TTC549 (cell line): ENCODE data around the gene FARS2.

ENCODE experiments used
- FAIRE-seq: peaks from 2 replicates; lab custom pipeline; 2012; peaks lifted over from hg19 to GRCh38; lab: Jason Lieb, UNC

The FARS2 gene

DNA sequence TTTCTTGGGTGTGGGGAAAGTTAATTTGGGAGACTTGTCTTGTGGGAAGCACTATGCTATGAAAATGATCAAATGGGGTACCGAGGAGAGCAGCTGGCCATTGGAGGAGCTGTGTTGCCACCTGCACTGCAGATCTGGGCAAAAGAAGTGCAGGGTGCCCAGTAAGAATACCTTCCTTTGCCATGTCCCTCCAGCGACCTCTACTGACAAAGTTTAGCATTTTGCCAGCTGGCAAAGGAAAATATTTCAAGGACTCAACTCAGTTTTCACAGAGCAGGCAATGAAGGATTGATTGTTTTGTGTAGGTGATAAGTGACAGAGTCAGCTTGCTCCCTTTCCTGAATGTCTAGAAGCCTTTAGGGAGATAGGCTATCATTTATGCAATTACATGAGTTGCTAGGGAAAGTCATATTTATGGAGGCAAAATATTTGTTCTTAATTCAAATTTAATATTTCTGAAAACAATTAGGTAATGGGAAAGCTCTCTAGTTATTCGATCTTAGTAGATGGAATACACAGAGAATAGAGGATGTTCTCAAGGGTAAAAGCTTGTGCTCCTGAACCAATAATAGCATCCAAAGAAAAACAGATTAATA is 118.4 kb downstream of the FARS2 start:
- FAIRE-seq: no peak

DNA sequence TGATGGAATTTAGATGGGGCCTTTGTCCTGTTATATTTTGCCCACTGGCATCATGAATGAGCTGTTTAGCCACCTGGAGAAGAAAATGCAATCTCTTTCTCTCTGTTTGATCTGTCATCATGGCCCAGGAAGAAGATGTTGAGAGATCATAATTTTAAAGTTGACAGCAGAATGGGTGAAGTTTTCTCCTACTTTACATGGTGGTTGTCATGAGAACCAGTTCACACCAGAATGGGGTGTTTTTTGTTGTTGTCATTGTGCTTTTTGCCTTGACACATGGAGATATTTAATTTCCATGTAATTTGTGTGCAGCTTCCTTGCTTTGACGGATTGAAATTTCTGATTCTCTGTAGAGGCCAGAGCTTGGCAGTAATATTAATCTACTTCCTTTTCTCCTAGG is 122.5 kb downstream of the FARS2 start:
- FAIRE-seq: no peak

DNA sequence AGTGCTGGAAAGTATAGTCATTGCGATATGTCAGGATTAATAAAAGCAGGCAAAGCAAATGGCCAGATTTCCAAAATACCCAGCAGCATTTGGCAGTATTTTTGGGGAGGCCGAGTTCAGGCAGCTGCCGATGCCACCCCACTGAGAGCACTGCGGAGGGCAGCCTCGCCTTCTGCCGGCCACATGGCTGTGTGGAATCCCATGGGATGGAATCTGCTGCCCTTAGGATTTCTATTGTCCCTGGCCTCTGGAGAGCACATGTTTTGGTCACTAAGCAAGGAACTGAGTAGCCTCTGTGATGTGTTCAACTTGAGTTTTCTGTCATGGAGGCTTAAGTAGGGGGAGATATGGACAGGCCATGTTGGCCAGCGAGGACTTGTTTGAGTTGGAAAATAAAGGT is 123.0 kb downstream of the FARS2 start:
- FAIRE-seq: no peak

DNA sequence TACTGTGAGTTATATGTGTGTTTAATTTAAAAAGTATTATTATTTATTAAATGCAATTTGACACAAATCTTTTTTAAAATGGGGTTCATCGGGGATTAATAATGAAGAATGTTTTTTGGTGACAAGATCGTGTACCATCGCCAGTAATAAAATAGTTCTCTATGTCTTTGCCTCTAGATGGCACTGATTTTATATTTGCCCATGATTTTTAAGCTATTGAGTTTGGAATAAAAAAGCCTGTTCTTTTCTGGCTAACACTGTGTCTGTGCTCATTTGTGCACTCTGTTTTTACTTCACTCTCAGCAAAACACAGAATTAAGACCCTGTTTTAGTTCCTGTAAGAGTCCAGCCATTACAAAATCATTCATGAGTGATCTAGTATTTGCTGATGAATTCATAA is 127.0 kb downstream of the FARS2 start:
- FAIRE-seq: no peak

DNA sequence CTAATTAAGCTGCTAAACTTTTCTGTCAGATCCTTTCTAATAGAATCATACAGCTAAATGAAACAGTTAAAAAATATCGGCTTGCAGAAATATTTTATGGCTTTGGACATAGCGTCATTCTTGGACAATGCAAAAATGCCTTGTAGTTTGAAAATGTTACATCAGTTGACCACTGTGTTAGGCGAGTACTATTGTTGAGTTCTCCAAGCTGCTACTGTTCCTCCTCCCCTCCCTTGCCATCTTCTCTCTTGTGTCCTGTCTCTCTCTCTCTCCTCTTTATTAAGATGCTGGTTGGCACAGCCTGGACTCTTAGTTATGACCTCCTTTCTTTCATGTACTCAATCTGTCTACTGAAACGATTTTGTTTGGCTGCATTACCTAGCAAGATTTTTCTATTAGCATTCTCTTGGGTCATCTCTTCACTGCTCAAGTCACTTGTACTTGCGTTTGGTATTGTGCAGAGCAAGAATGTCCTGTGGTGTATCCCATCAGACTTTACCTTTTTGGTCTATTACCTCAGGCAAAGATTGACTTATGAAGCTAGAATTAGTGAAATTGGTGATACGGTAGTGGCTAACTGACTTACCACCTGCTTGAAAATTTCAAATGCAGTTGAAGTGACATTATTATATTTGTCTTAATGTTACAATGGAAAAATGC is 127.9 kb downstream of the FARS2 start:
- no peak for FAIRE-seq

DNA sequence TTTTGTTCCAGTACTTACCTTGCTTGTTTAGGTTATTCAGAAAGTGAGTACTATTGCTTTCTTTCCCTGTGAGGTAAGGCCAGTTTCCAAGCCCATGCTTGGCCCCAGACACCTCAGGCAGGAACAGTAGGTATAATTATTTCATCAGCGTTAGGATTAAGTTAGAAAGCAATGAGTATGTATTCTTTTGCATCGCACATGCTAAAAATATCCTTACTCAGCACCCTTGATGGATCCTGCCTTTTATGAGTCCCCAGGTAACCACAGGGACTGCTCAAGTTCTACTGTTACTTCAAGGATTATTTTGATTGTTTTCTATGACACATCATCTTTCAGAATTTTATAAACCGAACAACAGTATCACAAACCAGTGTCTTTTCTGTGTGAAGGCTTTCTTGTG is 128.9 kb downstream of the FARS2 start:
- FAIRE-seq: no peak

DNA sequence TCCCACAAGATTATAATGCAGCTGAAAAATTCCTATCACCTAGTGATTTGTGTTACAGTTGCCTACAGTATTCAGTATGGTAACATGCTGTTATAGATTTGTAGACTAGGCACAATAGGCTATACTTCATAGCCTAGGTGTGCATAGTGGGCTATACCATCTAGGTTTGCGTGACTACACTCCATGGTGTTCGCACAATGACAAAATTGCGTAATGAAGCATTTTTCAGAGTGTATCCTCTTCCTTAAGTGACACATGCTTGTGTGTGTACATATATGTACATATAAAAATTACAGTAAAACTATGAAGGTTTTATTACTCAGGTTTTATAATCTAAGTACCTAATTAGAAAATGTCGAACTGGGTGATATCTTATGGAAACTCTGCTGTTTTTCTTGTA is 133.0 kb downstream of the FARS2 start:
- no peak for FAIRE-seq

DNA sequence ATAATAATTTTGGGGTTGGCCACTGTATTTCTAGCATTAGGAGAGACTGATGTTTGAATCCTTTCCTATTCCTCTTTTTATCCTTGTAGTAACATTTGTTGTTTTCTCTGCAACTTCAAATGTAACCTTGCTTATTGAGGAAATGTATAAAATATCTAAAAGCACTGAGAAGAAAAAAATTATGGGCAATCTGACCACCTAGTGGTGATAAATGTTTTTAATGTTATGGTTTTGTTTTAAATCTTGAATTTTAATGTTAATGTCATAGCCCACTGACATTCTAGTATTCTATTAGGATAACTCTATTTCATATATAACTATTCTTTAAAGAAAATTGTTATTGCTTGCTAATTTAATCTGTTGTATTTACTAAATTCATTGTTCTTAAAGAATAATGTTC is 134.4 kb downstream of the FARS2 start:
- FAIRE-seq: no peak

DNA sequence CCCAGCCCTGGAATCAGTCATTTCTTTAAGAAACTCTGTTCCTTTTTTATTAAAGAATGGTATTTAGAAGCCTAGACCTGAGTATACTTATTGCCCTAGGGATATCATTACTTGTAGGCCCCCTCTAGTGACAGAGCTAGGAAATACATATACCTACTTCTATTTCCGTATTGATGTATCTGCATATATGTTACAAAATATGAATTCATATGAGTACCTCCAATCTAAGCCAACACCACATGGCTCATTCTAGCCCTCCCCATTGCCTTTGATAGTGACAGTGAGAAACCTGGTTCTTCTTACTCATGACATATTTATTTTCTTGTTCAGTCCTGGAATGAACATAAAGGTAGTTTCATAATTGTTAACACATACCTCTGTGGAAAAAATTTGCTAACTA is 137.2 kb downstream of the FARS2 start:
- FAIRE-seq: no peak

DNA sequence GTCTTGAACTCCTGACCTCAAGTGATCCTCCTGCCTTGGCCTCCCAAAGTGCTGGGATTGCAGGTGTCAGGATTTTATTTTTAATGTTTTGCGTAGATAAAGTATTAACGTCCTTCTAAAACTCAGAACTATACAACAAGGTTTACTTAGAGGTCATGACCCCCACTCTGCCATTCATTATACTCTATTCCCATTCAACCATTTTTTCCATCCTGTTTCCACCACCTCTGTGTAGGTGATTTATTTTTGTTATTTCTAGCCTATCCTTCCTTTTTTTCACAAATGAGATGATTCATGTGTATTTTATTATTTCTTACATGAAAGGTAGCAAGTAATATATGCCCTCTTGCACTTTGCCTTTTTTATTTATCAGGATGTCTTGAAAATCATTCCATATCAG is 138.1 kb downstream of the FARS2 start:
- FAIRE-seq: no peak

DNA sequence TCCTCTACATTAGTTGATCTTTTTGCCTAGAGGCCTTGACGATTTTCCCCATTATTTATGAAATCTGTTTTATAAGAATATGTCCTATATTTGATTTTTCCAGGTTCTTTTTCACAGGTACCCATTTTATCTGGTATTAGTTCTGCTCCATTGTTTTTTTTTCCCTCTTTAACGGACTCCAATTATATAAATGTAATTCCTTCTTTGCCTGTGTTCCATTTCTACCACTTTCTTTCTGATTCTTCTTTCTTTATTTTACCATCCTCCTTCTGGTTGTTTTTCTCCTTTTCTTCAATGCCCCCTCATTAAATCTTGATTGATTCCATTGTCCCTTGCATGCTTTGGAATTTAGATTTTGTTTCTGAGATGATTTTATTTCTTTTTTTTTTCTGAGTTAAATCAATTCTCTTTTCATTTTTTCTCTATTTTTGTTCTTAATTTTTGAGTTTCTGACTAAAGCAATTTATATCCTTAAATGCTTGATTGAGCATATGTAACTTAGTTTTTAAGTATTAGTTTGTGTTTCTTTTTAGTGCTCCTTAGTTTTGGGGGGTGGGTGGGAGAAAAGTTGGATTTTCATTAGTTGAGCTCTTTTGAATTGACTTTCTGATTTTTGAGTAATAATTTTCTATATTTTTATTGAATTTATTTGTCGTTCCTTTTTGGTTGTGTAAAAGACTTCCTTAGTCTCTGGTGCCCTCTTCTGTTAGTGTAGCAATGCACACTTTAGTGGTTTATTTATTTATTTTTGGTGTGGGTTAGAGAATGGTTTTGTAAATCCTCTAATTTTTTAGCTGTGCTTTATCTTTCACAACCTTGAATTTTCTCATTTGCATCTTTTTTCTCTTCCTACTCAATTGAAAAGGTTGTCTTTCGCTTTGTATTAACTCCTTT is 140.8 kb downstream of the FARS2 start:
- peak; percentile 41 for FAIRE-seq

DNA sequence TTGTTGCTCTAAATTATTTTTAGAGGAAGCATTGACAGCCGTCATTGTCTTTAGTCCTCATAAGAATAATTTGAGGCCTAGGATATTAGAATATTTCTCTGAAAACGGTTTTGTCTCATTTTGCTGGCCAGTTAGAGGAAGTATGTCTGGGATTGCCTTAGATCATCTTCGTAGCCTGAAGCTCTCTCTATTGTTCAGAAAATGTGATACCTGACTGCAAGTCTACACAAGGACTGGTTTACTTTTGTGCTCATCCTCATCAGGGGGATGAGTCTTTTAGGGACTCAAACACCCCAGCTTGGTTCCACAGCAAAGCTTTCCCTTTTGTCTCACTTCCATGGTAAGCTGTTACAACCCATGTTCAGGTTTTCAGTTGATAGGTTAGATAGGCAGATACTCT is 141.8 kb downstream of the FARS2 start:
- no peak for FAIRE-seq

DNA sequence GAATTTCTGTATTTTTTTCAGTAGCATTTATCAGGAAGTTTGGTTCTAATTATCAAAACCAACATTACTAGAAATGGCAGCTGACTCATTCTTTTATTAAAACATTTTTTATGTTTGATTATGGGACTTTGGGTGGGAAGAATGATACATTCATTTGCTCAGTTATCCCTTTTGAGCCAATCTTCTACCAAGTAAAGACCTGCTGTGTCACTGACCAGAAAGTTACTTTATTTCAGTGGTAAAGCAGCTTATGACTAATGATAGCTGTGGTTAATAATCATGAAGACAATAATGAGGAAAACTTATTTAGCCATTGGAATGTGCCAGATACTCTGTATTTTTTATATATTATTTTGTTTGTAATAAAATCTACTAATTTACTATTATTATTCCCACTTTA is 142.3 kb downstream of the FARS2 start:
- no peak for FAIRE-seq

DNA sequence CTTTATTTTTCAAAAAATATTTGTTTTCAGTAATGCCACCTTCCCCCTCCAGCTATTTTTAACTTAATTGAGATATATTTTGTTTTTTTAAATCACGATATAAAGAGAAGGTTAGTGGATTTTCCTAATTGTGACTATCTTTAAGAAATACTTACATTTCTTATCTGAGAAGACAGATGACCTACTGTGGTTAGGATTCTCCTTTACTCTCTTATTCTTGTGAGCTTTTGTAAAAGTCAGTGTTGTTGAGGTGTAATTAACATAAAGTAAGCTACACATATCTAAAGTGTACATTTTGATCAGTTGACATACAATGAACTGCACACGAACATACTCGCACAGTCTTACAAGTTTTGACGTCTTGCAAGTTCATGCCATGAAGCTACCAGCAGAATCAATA is 144.7 kb downstream of the FARS2 start:
- no peak for FAIRE-seq

DNA sequence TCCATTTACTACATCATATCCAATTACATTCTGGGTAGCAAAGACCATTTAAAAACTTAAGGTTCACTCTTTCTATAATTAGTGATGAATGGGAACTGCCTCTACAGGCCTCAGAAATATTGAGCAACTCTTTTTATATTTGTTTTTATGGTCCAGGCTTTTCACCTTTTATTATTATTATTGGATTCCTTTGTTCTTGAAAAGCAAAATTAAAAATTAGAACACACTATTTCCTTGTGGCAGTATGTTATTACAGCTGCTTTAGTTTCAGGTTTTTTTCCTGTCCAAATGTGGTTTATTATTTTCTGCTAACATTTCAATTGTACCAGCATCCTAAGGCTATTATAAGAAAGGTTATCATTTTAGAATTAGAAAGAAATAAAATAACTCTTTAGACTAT is 150.1 kb downstream of the FARS2 start:
- FAIRE-seq: no peak

DNA sequence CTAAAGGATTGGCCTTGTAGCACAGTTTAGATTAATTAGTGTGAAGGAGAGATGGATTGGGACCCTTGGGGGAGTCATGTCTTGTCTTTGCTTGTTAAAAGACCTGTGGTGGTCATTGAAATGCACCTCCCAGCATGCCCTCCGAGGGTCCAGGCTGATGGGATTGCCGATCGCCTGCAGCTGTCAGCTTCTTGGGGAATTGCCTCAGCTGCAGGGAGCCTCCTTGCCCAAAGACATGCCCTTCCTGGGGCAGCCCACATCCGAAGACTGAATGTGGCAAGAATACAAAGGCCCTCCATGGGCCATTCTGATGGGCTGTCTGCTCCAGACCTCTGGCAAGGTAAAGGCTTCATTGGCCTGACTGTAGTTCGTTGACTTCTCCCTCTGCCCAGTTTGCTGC is 150.7 kb downstream of the FARS2 start:
- no peak for FAIRE-seq

DNA sequence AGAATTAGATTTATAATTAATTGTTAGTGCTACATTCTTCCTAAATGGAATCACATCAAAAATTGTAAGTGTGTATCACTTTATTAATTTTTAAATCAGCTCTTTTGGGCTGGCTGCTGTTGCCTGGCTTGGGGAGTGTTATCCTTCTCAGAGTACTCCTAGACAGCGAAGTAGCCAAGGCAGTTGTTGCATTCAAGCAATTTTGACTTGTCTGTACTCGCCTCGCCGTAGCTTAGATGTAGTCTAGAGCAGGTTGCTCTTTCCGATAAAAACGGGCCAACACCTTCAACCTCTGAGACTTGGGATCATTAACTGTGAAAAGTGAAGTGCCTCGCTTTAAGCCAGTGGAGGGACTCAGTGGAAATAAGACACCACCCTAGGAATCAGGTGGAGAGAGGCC is 151.3 kb downstream of the FARS2 start:
- no peak for FAIRE-seq

DNA sequence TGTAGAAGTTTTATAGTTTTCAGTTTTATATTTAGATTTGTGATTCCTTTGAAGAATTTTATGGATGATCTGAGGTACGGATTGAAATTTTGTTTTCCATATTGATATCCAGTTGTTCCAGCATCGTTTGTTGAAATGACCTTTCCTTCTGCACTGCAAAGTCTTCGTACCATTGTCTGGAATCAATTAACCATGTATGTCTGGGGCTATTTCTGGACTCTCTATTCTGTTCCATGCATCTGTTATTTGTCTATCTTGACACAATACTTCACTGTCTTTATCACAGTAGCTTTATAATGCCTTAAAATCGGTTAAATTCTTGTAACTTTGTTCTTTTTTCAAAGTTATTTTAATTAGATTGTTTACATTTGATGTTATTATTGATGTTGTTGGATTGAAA is 154.9 kb downstream of the FARS2 start:
- no peak for FAIRE-seq

DNA sequence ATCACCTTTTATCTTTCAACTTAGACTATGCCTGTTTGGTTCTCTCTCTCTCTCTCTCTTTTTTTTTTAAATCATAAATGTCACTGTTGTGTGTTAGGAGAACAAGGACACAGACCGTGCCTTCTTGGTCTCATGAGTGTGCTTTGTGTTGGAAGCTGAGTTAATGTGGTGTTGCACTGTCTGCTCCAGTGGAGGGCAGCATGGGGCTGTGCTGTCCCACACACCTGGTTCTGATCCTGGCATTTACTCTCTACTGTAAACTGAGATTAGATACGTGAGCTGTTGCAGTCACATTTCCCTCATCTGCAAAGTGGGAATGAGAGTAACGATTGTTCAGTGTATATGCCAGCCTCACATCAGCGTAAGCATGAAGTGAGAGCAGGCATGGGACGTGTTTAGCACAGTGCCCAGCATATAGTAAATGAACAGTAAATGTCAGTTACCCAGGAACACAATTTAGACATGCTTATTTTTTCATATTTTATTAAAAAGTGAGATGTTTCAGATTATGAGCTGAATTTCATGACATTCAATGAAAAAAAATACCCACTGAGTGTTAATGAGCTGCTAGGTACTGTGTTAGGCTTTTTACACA is 161.1 kb downstream of the FARS2 start:
- FAIRE-seq: no peak

DNA sequence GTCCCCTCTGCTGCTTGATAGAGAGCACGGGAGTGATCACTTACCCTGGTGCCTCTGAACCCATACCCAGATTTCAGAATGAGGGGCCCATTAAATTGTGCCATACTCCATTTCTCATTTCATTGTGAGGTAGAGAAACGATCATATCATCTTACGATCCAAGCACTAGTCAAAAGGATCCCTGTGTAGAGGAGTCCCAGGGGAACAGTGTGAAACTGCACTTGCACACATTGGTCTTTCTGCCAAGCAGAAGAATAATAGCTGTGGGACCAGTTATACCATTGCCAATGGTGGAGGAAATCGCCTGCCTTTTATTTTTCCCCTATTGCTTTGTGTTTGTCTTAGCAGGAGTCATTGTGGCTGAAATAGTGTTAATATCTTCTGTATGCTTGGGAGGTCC is 161.9 kb downstream of the FARS2 start:
- FAIRE-seq: no peak

DNA sequence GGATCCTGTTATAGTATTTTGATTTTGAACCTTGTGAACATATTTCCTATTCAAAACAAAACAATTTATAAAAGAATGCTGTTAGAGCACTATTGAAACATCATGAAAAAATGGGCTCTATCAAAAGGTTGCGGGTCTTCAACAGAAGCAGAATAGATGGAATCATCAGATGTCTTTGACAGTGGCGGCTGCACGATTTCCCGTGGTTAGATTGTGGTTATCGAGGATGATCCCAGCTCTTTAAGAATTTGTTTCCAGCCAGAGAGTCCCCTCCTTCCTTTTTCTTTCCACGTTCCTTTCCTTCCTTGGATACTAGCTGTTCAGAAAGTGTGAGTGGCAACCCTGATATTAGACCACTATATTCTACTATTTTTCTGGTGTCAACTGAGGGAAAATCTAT is 163.4 kb downstream of the FARS2 start:
- FAIRE-seq: no peak

DNA sequence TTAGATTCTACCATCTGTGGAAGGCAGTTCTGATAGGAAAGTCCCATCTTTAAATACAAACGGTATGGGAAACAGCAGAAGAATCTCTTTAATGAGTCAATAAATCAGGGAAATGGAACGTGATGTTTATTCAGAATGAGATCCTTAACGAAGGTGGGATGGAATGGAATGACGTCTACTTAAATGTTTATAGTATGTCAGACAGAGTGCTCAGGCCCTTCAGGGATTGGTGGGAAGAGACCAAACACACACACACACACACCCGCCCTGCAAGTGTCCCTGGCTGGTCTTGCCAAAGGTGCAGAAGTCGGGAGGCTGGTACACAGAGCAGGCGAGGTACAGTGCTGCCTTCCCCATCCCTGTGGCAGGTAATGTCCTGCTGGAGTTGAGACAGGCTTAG is 164.0 kb downstream of the FARS2 start:
- no peak for FAIRE-seq

DNA sequence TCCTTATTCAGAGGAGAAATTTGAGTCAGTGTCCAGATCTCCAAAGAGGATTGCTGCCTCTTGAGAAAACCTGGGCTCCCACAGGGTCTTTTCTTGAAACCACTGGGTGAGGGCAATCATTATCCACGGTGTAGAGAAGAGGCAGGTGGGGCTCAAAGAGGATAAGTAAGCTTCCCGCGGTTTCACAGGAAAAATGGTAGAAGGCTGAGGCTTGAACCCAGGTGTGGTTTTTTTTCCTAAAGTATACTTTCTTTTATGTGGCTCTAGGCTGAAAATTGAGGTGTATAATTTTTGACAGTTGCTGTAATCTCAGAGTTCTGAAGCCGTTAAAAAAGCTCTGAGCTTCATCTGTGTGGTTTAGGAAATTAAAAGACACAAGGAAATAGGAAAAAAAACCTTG is 164.5 kb downstream of the FARS2 start:
- FAIRE-seq: no peak
